Fibroblast of peridontal ligament (primary cell): ENCODE results near the gene RHBDD1.

ENCODE experiments used
- DNase-seq: peaks from one replicate; pipeline ENCODE4 v3.0.0-alpha.2; 2010; ENCODE audit errors: extremely low read depth

Gene RHBDD1

DNA sequence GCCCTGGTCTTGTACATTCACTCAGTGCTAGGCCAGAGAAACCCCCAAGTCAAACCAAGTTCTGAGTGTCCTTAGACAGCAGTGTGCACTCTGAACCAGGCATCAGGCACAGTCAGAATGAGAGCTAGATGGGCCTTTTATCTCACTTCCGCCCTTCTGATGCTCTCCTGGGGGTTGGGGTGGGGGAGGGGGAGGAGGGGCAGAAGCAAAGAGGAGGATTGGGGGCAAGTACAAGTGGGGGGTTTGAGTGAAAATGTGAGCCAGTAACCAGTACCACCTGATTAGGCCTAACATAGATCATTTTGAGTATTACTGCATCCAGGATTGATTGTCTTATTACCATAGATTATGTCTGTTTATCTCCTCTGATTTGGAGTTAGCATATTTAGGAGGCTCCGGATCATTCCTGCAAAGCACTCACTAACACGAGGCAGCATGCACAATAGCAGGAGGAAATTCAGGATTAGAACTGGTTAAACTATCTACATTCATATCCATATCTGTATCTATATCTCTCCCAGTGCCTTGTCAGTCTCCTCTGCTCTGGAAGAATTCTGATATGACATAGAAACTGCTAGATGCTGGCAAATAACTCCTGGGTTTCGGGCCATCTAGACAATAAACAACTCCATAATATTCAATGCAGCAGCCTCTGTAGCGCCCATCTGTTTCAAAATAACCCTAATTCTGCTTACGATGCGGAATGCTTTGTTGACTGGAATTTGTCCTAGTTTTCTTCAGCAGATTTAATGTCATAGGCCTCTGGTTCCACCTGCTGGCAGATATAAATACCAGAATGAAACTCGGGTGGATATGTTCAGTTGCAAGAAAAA lies 149.1 kb downstream of the RHBDD1 start:
- DNase-seq = peak; percentile 94

DNA sequence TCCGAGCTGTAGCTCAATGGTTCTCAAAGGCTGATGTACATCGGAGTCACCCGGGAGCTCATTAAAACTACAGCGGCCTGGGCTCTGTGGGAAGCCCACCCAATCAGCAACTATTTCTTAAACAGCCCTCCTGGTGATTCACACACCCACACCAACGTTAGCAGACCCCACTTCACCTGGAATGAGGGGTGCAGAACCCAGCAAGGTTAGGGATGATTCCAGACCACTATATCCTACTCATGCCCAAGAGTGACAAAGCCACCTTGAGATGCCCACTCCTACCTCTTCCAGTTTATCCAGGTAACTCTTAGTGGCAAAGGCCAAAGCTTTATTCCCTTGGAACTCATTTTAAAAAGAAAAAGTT lies 149.7 kb downstream of the RHBDD1 start:
- DNase-seq = no peak

DNA sequence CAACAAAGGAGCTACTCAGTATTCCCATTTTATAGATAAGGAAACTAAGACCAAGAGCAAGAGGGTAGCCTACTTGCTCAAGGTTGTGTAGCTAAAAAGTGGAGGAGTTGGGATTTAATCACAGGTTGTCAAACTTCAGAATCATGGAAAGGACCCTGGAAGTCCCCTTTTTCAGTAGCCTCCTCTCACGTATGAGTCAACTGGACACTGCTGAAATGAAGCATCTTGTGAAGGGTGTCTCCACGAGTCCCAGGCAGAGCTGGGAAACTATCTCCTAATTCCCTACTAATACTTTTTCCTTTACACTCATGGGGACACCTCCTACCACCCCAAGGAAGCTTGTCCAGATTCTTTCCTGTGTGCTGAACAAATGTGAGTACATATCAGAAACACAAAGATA lies 155.8 kb downstream of the RHBDD1 start:
- no peak for DNase-seq

- no peak for DNase-seq
Observed at GRCh38 chr2:226993171-226993570, 157.3 kb downstream of the RHBDD1 start.

- no peak for DNase-seq
Observed at GRCh38 chr2:226994775-226995174, 158.9 kb downstream of the RHBDD1 start.

GRCh38 chr2:226995625-226996041 lies 159.8 kb downstream of the RHBDD1 start:
- peak; percentile 29 for DNase-seq

- no peak for DNase-seq
Observed at GRCh38 chr2:226999661-227000060, 163.8 kb downstream of the RHBDD1 start.

DNA sequence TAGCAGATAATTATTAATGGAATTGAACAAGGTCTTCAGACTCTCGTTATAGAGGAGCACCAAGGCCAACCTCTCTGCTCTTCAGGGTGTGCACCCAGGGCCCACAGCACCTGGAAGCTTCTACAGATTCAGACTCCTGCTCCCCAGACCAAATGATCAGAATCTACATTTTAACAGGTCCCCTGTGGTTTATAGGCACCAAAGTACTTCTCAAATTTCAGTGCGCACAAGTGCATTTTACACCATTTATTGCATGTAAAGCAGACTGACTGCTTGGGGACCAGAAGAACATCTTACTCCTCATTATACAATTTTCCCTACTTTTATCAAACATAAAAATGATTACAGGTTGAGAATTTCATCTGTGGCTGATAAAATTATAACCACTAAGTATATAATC lies 164.3 kb downstream of the RHBDD1 start:
- no peak for DNase-seq

- no peak for DNase-seq
Observed at GRCh38 chr2:227004482-227004881, 168.6 kb downstream of the RHBDD1 start.

DNA sequence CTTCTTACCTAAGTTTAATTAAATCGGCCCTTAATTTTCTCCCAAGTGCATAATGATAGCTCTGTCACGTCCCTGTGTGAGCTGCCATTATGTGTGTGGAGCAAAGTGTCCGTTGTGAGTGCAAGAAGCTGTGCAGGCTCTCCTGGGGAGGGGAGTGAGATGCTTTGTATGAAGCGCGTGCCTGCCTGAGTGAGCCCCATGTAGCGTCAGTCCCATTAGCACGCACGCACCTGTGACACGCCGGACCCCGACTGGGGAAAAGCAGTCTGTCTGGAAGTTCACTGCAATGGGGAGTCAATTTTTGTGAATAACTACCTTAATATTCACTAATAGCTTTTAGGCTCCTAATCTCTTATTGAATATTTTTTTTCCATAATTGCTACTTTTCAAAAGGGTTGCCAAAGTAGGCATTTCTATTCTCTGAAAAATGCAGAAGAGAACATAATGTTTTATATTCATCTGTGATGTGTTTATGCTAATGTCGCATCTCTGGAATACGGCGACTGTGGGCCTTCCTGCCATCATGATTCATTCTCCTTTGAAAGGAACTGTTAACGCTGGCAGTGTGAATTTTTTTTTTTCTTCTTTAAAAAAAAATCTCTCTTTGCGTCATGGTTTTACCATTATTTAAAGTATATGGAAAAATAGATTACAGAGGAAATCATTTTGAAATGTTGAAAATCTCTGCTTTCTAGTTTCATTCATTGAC lies 170.5 kb downstream of the RHBDD1 start:
- DNase-seq = no peak

GRCh38 chr2:227007148-227007547 lies 171.3 kb downstream of the RHBDD1 start:
- no peak for DNase-seq

DNA sequence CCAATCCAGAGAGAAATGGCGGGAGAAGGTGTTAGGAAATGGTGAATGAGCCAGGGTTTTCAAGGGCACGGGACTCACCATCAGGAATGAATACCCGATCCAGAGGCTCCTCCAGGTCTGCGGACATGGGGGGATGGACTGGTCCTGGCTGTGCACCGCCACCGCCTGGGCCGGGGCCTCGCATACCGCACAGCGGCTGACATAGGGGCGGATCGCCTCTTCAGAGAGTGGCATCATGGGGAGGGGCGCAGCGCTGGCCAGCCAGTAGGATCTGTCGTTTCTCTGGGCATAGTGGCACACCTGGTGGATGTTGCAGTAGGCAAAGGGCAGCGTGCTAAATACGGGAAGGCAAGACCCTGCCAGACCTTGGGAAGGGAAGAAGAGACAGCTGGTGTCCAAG lies 172.1 kb downstream of the RHBDD1 start:
- DNase-seq = no peak

- peak; percentile 5 for DNase-seq
Observed at GRCh38 chr2:227010433-227010832, 174.6 kb downstream of the RHBDD1 start.

- DNase-seq = no peak
Observed at GRCh38 chr2:227013330-227013729, 177.5 kb downstream of the RHBDD1 start.

DNA sequence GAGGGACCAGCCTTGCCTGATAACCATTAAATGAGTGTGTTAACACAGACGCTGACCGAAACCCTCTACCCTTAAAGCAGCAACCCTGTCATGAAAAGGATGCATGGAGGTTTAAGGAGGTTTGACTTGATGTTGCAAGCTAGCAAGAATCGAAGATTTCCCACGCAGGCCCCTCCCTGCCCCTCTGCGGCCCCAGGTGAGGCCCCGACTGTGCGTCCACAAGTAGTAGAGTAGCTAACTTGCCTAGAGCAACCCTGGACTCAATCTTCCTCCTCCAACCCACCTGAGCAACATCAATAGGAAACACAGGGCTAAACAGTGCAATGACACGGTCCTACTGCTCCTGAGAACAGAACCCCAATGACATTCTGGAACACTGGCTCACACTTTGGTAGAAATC lies 178.0 kb downstream of the RHBDD1 start:
- no peak for DNase-seq

DNA sequence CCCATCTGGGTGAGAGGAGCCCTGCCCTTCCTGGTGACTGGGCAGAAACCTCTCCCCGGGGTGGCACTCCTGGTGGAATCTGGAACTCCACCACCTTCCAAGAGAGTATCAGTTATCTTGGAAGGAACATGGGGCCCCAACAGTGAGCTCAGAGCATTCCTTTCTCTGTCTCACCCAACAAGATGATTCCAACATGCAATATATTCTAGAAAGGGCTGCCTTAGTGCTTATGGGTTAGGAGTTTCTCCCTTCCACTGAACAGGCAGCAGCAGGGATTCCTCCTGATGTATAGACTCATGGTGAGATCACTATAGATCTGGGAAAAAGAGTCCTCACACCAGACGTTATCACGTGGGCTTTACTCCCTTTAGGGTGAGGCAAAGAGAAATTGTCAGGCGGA lies 181.0 kb downstream of the RHBDD1 start:
- no peak for DNase-seq

DNA sequence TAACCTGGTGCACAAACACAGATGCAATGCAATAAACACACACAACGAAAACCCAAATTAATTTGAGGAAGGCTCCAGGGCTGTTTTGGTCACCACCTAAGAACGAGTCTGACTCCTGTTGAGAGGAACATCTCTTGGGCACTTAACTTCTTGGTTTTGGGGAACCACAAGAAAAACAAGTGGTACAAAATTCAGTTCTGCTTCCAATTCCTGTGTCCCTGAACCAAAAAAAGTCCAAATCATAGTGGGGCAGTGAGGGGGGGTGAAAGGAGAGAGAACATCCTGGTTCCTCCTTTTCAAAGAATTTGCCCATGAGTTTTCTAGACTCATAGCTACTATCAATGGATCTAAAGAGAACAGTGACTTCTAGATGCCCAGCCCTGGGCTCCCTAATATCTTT lies 184.6 kb downstream of the RHBDD1 start:
- no peak for DNase-seq

GRCh38 chr2:227022608-227023007 lies 186.8 kb downstream of the RHBDD1 start:
- DNase-seq = no peak

DNA sequence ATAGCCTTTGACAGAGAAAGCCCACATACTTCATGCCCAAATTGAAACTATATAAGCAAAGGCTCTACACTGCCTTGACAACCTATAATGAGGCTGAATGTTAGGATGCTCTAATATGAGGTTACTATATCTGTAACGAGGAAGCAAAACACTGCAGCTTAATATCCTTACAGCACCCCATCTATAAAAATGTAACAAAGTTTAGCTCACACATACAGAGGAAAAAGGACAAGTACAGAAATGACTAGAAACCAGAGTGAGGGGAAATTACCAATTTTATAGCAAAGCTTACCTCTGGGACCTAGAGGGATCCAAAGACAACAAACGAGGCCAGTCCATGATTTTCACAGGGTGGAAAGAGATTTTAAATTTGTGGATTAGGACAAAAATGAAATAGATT lies 189.7 kb downstream of the RHBDD1 start:
- no peak for DNase-seq

- DNase-seq = no peak
Observed at GRCh38 chr2:227029426-227030105, 193.7 kb downstream of the RHBDD1 start.

- no peak for DNase-seq
Observed at GRCh38 chr2:227030789-227031188, 194.9 kb downstream of the RHBDD1 start.

- no peak for DNase-seq
Observed at GRCh38 chr2:227031379-227031778, 195.5 kb downstream of the RHBDD1 start.
